Left ventricle myocardium inferior (tissue), 1 donor: ENCODE data around the gene DAPK3. TPM values are rescaled to one million over a fixed set of nuclear protein-coding genes. Genes with fewer than 3 reads are reported as not detected.
A peak's percentile ranks its signal among the peaks of the same experiment; 100 is the strongest.
"Not testable (repeated sequence)": the region's sequence is repeated elsewhere in the genome, so short reads cannot be mapped to it uniquely, and the experiment has no call there.

Experiments used
- DNase-seq: peaks from one replicate; pipeline ENCODE4 v3.0.0-alpha.2; 2020
- H3K27ac ChIP-seq: fragments of 200-600 bp; replicated peaks from 2 replicates; pipeline ENCODE4 v1.8.0; 2021
- H3K27me3 ChIP-seq: fragments of 200-600 bp; 2 replicates; pipeline ENCODE4 v1.8.0; 2021; ENCODE audit warnings: low read depth
- H3K36me3 ChIP-seq: fragments of 200-600 bp; 2 replicates; pipeline ENCODE4 v1.8.0; 2021
- H3K4me1 ChIP-seq: fragments of 200-600 bp; 2 replicates; pipeline ENCODE4 v1.8.0; 2021
- H3K4me3 ChIP-seq: fragments of 200-600 bp; 2 replicates; pipeline ENCODE4 v1.8.0; 2021; ENCODE audit warnings: mild to moderate bottlenecking, moderate library complexity
- H3K9me3 ChIP-seq: fragments of 200-600 bp; replicated peaks from 2 replicates; pipeline ENCODE4 v1.8.0; 2021
- CTCF ChIP-seq: fragments of 200-600 bp; IDR thresholded peaks from 2 replicates; pipeline ENCODE4 v1.8.0; 2021; ENCODE audit warnings: antibody characterized with exemption, mild to moderate bottlenecking, borderline replicate concordance
- intact Hi-C: fragments of 100-400 bp; cut with micrococcal nuclease; formaldehyde crosslinking; loops from one replicate; pipeline ENCODE4 v1.11.0; 2022
- total RNA-seq: library from RNA; stranded (reverse); fragmentation: NEBNext Ultra II Directional; extraction: Animal tissue kit (Norgen Biotek cat#: 25700); gene quantifications from one replicate; pipeline ENCODE4 v1.2.1, GENCODE V29; 2021
- donor health status: DM: no; HTN: yes; CAD: no; lungs with severe emphysema.

DAPK3 gene
- total RNA-seq, 1 donor from 2014 or later: 74.6 TPM

- H3K27ac ChIP-seq: peak overlapping the region; percentile 99
- intact Hi-C loops: no loop called here
- no peaks in the 10 kb centered on the region for H3K9me3 ChIP-seq
- H3K4me1 ChIP-seq: peaks cover 69% of the 10 kb centered on the region
- TF ChIP-seq CTCF: no peak
- DNase-seq: no peak
- H3K36me3 ChIP-seq: peaks cover 36% of the 10 kb centered on the region
- no peaks in the 10 kb centered on the region for H3K27me3 ChIP-seq
- H3K4me3 ChIP-seq: peak overlapping the region; percentile 99
These were observed 1.2 kb downstream of the DAPK3 start for GRCh38 chr19:3969435-3970312.

- H3K36me3 ChIP-seq: peaks cover 44% of the 10 kb centered on the region
- DNase-seq: peak; percentile 91
- H3K27me3 ChIP-seq: no peaks in the 10 kb centered on the region
- no peaks in the 10 kb centered on the region for H3K9me3 ChIP-seq
- H3K4me3 ChIP-seq: peak overlapping the region; percentile 99
- H3K27ac ChIP-seq: peak overlapping the region; percentile 99
- intact Hi-C loops: no loop called here
- H3K4me1 ChIP-seq: peaks cover 70% of the 10 kb centered on the region
- peak; percentile 5 for TF ChIP-seq CTCF
These were observed 2.1 kb downstream of the DAPK3 start for GRCh38 chr19:3968556-3969434.

GRCh38 chr19:3967983-3968382 lies 2.9 kb downstream of the DAPK3 start:
- intact Hi-C loops, H3K9me3 ChIP-seq, DNase-seq, H3K27me3 ChIP-seq: not testable (repeated sequence)
- Histone ChIP-seq H3K27ac (peak overlapping the region; percentile 99), H3K4me3 (peak overlapping the region; percentile 54), H3K36me3 (peaks cover 52% of the 10 kb centered on the region), H3K4me1 (peaks cover 70% of the 10 kb centered on the region)

- H3K4me3 ChIP-seq: peak overlapping the region; percentile 34
- no peaks in the 10 kb centered on the region for H3K27me3 ChIP-seq
- peaks cover 77% of the 10 kb centered on the region for H3K4me1 ChIP-seq
- H3K36me3 ChIP-seq: peaks cover 68% of the 10 kb centered on the region
- no peaks in the 10 kb centered on the region for H3K9me3 ChIP-seq
- intact Hi-C loops: no loop called here
- H3K27ac ChIP-seq: peak overlapping the region; percentile 99
- TF ChIP-seq CTCF: peak; percentile 10
- DNase-seq: no peak
These were observed 4.6 kb downstream of the DAPK3 start for GRCh38 chr19:3966051-3967017.

GRCh38 chr19:3964256-3965194 lies 6.4 kb downstream of the DAPK3 start:
- H3K27me3 ChIP-seq: no peaks in the 10 kb centered on the region
- intact Hi-C loops: no loop called here
- H3K36me3 ChIP-seq: peaks cover 86% of the 10 kb centered on the region
- DNase-seq: no peak
- TF ChIP-seq CTCF: no peak
- no peaks in the 10 kb centered on the region for H3K9me3 ChIP-seq
- H3K4me3 ChIP-seq: no peak overlapping the region
- H3K27ac ChIP-seq: peak overlapping the region; percentile 33
- peaks cover 61% of the 10 kb centered on the region for H3K4me1 ChIP-seq
